MM.1S (cell line): ENCODE results near the gene WDR64.

Source experiments
- CTCF ChIP-seq: fragments of 300-600 bp; sonication (generic); IDR thresholded peaks from 2 replicates; pipeline ENCODE4 v1.5.1; 2016; ENCODE audit warnings: antibody characterized with exemption, low read length, mixed read lengths
- EZH2 ChIP-seq: fragments of 300-600 bp; sonication (generic); optimal IDR thresholded peaks from 2 replicates; pipeline ENCODE3; 2017; ENCODE audit warnings: low read depth, mild to moderate bottlenecking, antibody characterized with exemption, low read length, mixed read lengths
- EZH2phosphoT487 ChIP-seq: fragments of 300-600 bp; sonication (generic); IDR thresholded peaks from 2 replicates; pipeline ENCODE4 v1.6.1; 2018; ENCODE audit warnings: antibody characterized with exemption, low read length

GRCh38 chr1:241751524-241751923 lies 99.4 kb downstream of the WDR64 start:
- TF ChIP-seq CTCF (no peak), EZH2 (no peak), EZH2phosphoT487 (no peak)
